GM23338 (cell line): Measurements from ENCODE around the gene KRTAP1-4.

ENCODE experiments used
- CREB1 ChIP-seq: fragments of 250-450 bp; sonication (Bioruptor Pico); IDR thresholded peaks from 2 replicates; pipeline ENCODE4 v1.5.0; 2020; ENCODE audit warnings: low read depth, mild to moderate bottlenecking, moderate library complexity
- CTCF ChIP-seq, 2 experiments: fragments of 200-600 bp in 1 of 2; sonication (generic) in 1 of 2; conservative IDR thresholded peaks; 2 replicates each; pipeline versions ENCODE4 v1.5.1 to v1.6.1; 2016 to 2017; ENCODE audit warnings: antibody characterized with exemption in 2 of 2, low read depth in 2 of 2, mild to moderate bottlenecking in 2 of 2, moderate library complexity in 1 of 2
- ETS1 ChIP-seq: IDR thresholded peaks from 2 replicates; pipeline ENCODE4 v1.6.1; 2016; ENCODE audit warnings: antibody characterized with exemption
- EZH2 ChIP-seq: fragments of 200-600 bp; sonication (generic); IDR thresholded peaks from one replicate; pipeline ENCODE4 v1.8.0; 2017; ENCODE audit warnings: antibody characterized with exemption, mild to moderate bottlenecking, low read depth; ENCODE audit not compliant: unreplicated experiment
- EZH2phosphoT487 ChIP-seq: fragments of 200-600 bp; sonication (generic); IDR thresholded peaks from one replicate; pipeline ENCODE4 v1.8.1; 2018; ENCODE audit warnings: antibody characterized with exemption; ENCODE audit not compliant: unreplicated experiment
- JUNB ChIP-seq: IDR thresholded peaks from one replicate; pipeline ENCODE4 v1.6.1; 2016; ENCODE audit warnings: antibody characterized with exemption; ENCODE audit not compliant: unreplicated experiment
- POLR2AphosphoS5 ChIP-seq: IDR thresholded peaks from 2 replicates; pipeline ENCODE4 v1.6.1; 2016; ENCODE audit warnings: antibody characterized with exemption, low read depth
- REST ChIP-seq: IDR thresholded peaks from one replicate; pipeline ENCODE4 v1.6.1; 2018; ENCODE audit warnings: antibody characterized with exemption; ENCODE audit not compliant: unreplicated experiment
- STAT1 ChIP-seq: IDR thresholded peaks from one replicate; pipeline ENCODE4 v1.6.1; 2016; ENCODE audit warnings: antibody characterized with exemption; ENCODE audit not compliant: unreplicated experiment

GRCh38 chr17:41002814-41003213 is 27.2 kb downstream of the KRTAP1-4 start:
- TF ChIP-seq CTCF (conservative IDR thresholded peaks at IDR 0.05; ENCODE audit: low read depth in 2 of 2) = no peak
- TF ChIP-seq JUNB = no peak
- no peak for TF ChIP-seq EZH2
- TF ChIP-seq POLR2AphosphoS5 = no peak
- no peak for TF ChIP-seq STAT1
- TF ChIP-seq CREB1 (CRISPR knock-in tag) = no peak
- no peak for TF ChIP-seq EZH2phosphoT487
- TF ChIP-seq REST = no peak
- no peak for TF ChIP-seq ETS1
